HUES64 (cell line): Measurements from ENCODE around the gene PPP6C.

ENCODE experiments used
- H3K27ac ChIP-seq: 2 replicates; pipeline ENCODE4 v1.7.0; 2013; ENCODE audit warnings: low read depth, low read length, inconsistent platforms
- H3K27me3 ChIP-seq: 2 replicates; pipeline ENCODE4 v1.6.1; 2013; ENCODE audit warnings: mild to moderate bottlenecking, low read length; ENCODE audit not compliant: insufficient read depth
- H3K36me3 ChIP-seq: 2 replicates; pipeline ENCODE4 v1.6.1; 2013; ENCODE audit warnings: mild to moderate bottlenecking, low read length; ENCODE audit not compliant: insufficient read depth
- H3K4me1 ChIP-seq: 2 replicates; pipeline ENCODE4 v1.6.1; 2013; ENCODE audit warnings: mild to moderate bottlenecking, low read length, moderate library complexity; ENCODE audit not compliant: insufficient read depth
- H3K4me3 ChIP-seq: 2 replicates; pipeline ENCODE4 v1.5.1; 2013; ENCODE audit warnings: mild to moderate bottlenecking, low read length, moderate library complexity
- H3K9ac ChIP-seq: 2 replicates; pipeline ENCODE4 v1.6.1; 2013; ENCODE audit warnings: mild to moderate bottlenecking, low read depth, low read length
- H3K9me3 ChIP-seq: 2 replicates; pipeline ENCODE4 v1.6.1; 2013; ENCODE audit warnings: low read depth, low read length; ENCODE audit not compliant: insufficient read depth
- WGBS: fragments of 150-250, 120-280 bp; methylation state at CpG from one replicate; pipeline ENCODE4 v1.1.7; 2013; ENCODE audit warnings: missing lambda C conversion rate; 5-methylcytosine and 5-hydroxymethylcytosine counted together

The PPP6C gene

GRCh38 chr9:125153712-125154367, 35.8 kb downstream of the PPP6C start:
- WGBS, result 97% methylated on average over 4 of the region's 4 CpGs
- Histone ChIP-seq H3K4me3 (no peak overlapping the region), H3K27ac (no peak overlapping the region), H3K4me1 (no peaks in the 10 kb centered on the region), H3K36me3 (peaks cover 69% of the 10 kb centered on the region), H3K9me3 (no peaks in the 10 kb centered on the region), H3K9ac (no peak overlapping the region), H3K27me3 (no peaks in the 10 kb centered on the region)

DNA sequence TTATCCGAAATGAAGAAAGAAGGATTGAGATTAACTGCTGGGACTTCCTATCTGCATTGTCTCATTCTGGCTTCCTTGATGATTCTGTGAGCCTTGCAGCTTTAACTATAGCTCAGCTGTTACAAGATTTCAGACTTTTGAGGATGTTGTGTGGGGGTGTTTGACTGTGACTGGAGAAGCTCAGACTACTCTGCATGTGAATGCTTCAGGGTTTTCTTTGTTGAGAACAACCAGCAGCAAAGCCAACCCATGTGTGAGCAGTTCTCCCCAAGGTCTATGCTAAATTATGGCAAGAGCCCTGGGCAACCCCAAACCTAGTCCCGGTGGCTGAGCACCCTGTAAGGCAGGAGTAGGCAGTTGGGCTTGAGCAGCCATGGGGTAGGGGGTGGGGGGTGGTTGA, 37.9 kb downstream of the PPP6C start:
- Histone ChIP-seq H3K4me3 (no peak overlapping the region), H3K27ac (peak overlapping the region; percentile 56; the same call in 1 of the 2 replicates), H3K36me3 (peaks cover 64% of the 10 kb centered on the region), H3K27me3 (no peaks in the 10 kb centered on the region), H3K4me1 (no peaks in the 10 kb centered on the region), H3K9me3 (no peaks in the 10 kb centered on the region), H3K9ac (no peak overlapping the region)
- WGBS, result 68% methylated on average over 2 of the region's 2 CpGs

DNA sequence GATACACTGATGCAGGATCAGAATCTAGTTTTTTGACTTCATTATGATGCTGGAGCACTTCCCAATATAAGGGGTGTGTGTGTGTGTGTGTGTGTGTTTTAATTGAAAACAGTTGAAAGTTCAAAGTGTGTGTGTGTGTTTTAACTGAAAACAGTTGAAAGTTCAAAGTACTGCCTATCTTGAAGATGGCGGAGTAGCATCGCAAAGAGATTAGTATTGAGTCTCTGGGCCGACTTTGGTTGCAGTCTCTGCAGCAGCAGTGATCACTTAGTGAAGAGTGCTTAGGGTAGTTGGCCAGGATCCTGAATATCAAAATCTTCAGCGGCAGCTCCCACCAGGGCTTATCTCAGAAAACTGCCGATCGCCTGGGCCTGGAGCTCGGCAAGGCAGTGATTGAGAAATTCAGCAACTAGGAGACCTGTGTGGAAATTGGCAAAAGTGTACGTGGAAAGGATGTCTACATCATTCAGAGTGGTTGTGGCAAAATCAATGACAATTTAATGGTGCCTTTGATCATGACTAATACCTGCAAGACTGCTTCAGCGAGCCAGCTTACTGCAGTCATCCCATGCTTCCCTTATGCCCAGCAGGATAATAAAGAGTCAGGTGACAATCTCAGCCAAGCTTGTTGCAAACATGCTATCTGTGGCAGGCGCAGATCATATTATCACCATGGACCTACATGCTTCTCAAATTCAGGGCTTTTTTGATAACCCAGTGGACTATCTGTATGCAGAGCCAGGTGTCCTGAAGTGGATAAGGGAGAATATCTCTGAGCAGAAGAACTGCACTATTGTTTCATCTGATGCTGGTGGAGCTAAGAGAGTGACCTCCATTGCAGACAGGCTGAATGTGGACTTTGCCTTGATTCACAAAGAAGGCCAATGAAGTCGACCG, 39.0 kb downstream of the PPP6C start:
- Histone ChIP-seq H3K27ac (no peak overlapping the region), H3K36me3 (peaks cover 64% of the 10 kb centered on the region), H3K4me3 (no peak overlapping the region), H3K4me1 (no peaks in the 10 kb centered on the region), H3K27me3 (no peaks in the 10 kb centered on the region), H3K9ac (no peak overlapping the region), H3K9me3 (no peaks in the 10 kb centered on the region)
- WGBS, result 94% methylated on average over 12 of the region's 12 CpGs

GRCh38 chr9:125147401-125147951, 42.1 kb downstream of the PPP6C start:
- Histone ChIP-seq H3K27ac (no peak overlapping the region), H3K9me3 (no peaks in the 10 kb centered on the region), H3K4me3 (no peak overlapping the region), H3K27me3 (no peaks in the 10 kb centered on the region), H3K9ac (no peak overlapping the region), H3K4me1 (peaks cover 7% of the 10 kb centered on the region), H3K36me3 (peaks cover 40% of the 10 kb centered on the region)
- 100% methylated on average over 1 of the region's 3 CpGs for WGBS

- Histone ChIP-seq H3K4me3 (no peak overlapping the region), H3K27ac (no peak overlapping the region), H3K9me3 (no peaks in the 10 kb centered on the region), H3K27me3 (no peaks in the 10 kb centered on the region), H3K36me3 (peaks cover 36% of the 10 kb centered on the region), H3K9ac (no peak overlapping the region), H3K4me1 (peaks cover 7% of the 10 kb centered on the region)
- 94% methylated on average over 4 of the region's 4 CpGs for WGBS
These were observed 43.4 kb downstream of the PPP6C start for GRCh38 chr9:125146247-125146646.

DNA sequence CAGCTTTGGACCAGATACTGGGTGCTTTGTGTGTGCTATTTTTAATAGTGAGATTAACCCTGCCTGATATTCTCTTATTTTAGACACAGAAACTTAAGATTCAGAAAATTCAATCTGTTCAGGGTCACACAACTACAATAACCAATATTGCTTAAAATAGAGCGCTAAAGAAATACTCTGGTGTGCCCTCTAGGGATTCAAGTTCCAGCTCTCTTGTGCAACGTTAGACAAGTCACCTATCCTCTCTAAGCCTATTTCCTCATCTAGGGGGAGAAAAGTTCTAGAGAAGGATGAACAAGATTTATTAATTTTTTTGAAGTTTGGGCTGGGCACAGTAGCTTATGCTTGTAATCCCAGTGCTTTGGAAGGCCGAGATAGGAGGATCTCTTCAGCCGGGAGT, 44.2 kb downstream of the PPP6C start:
- H3K9ac ChIP-seq, result no peak overlapping the region
- no peaks in the 10 kb centered on the region for H3K9me3 ChIP-seq
- H3K4me3 ChIP-seq, result no peak overlapping the region
- no peak overlapping the region for H3K27ac ChIP-seq
- H3K36me3 ChIP-seq, result peaks cover 36% of the 10 kb centered on the region
- H3K27me3 ChIP-seq, result no peaks in the 10 kb centered on the region
- 81% methylated on average over 3 of the region's 4 CpGs for WGBS
- peaks cover 7% of the 10 kb centered on the region for H3K4me1 ChIP-seq

GRCh38 chr9:125143377-125144090, 46.1 kb downstream of the PPP6C start, which contains the start of gene SCAI:
SCAI (minus strand) TSS chr9:125143528; CDS start chr9:125143437, 91 bp downstream.
- no peaks in the 10 kb centered on the region for H3K9me3 ChIP-seq
- 2% methylated on average over 46 of the region's 46 CpGs for WGBS
- no peaks in the 10 kb centered on the region for H3K27me3 ChIP-seq
- H3K4me1 ChIP-seq, result peaks cover 7% of the 10 kb centered on the region
- peaks cover 33% of the 10 kb centered on the region for H3K36me3 ChIP-seq
- H3K27ac ChIP-seq, result peak within 1 kb of the TSS; percentile 69; the same call in 1 of the 2 replicates
- peak within 1 kb of the TSS; percentile 74 for H3K4me3 ChIP-seq
- H3K9ac ChIP-seq, result peak within 1 kb of the TSS; percentile 67

- Histone ChIP-seq H3K4me3 (peak overlapping the region; percentile 74), H3K9ac (peak overlapping the region; percentile 55), H3K27ac (peak overlapping the region; percentile 69; the same call in 1 of the 2 replicates), H3K4me1 (peaks cover 7% of the 10 kb centered on the region), H3K9me3 (no peaks in the 10 kb centered on the region), H3K27me3 (no peaks in the 10 kb centered on the region), H3K36me3 (peaks cover 27% of the 10 kb centered on the region)
- WGBS, result 4% methylated on average over 50 of the region's 54 CpGs
These were observed 46.8 kb downstream of the PPP6C start for GRCh38 chr9:125142560-125143376.

DNA sequence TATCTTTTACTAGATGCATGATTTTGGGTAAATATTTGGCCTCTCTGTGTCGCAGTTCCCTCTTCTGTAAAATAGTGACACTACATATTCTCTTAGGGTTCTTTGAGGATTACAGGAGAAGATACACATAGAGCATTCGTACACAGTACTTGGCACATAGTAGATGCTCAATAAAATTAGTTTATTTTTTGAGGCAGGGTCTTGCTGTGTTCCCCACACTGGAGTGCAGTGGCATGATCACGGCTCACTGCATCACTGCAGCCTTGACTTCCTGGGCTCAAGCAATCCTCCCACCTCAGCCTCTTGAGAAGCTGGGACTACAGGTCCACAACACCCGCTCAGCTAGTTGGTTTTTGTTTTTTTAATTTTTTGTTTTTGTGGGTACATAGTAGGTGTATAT, 47.9 kb downstream of the PPP6C start:
- Histone ChIP-seq H3K36me3 (peaks cover 27% of the 10 kb centered on the region), H3K27me3 (no peaks in the 10 kb centered on the region), H3K9me3 (no peaks in the 10 kb centered on the region), H3K4me1 (peaks cover 7% of the 10 kb centered on the region), H3K4me3 (peak overlapping the region; percentile 74; the same call in 1 of the 2 replicates), H3K9ac (no peak overlapping the region), H3K27ac (no peak overlapping the region)
- WGBS, result 98% methylated on average over 3 of the region's 4 CpGs

- Histone ChIP-seq H3K9ac (no peak overlapping the region), H3K27ac (no peak overlapping the region), H3K27me3 (no peaks in the 10 kb centered on the region), H3K4me1 (peaks cover 7% of the 10 kb centered on the region), H3K4me3 (no peak overlapping the region), H3K9me3 (no peaks in the 10 kb centered on the region), H3K36me3 (peaks cover 27% of the 10 kb centered on the region)
- WGBS, result 98% methylated on average over 2 of the region's 3 CpGs
These were observed 48.4 kb downstream of the PPP6C start for GRCh38 chr9:125141251-125141650.
